ENCODE measurements around the gene MRPL52.

- TF ChIP-seq CEBPB (IDR thresholded peaks at IDR 0.05; ENCODE audit: low read depth), result no peak
- TF ChIP-seq POLR2A (IDR thresholded peaks at IDR 0.05; ENCODE audit: borderline replicate concordance, extremely low read depth, insufficient read depth, insufficient read length), result no peak
- TF ChIP-seq CBX3 (IDR thresholded peaks at IDR 0.05; ENCODE audit: low read depth), result no peak
- TF ChIP-seq REST (IDR thresholded peaks at IDR 0.05; ENCODE audit: low read depth), result no peak
- no peak for TF ChIP-seq ATF3 (IDR thresholded peaks at IDR 0.05)
- TF ChIP-seq, protein P1, sequence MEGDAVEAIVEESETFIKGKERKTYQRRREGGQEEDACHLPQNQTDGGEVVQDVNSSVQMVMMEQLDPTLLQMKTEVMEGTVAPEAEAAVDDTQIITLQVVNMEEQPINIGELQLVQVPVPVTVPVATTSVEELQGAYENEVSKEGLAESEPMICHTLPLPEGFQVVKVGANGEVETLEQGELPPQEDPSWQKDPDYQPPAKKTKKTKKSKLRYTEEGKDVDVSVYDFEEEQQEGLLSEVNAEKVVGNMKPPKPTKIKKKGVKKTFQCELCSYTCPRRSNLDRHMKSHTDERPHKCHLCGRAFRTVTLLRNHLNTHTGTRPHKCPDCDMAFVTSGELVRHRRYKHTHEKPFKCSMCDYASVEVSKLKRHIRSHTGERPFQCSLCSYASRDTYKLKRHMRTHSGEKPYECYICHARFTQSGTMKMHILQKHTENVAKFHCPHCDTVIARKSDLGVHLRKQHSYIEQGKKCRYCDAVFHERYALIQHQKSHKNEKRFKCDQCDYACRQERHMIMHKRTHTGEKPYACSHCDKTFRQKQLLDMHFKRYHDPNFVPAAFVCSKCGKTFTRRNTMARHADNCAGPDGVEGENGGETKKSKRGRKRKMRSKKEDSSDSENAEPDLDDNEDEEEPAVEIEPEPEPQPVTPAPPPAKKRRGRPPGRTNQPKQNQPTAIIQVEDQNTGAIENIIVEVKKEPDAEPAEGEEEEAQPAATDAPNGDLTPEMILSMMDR (IDR thresholded peaks at IDR 0.05 in 2 of 3, conservative IDR thresholded peaks at IDR 0.05 in 1 of 3; ENCODE audit: borderline replicate concordance in 1 of 3, insufficient read depth in 1 of 3, low read depth in 2 of 3, low read length in 2 of 3), result no peak
- TF ChIP-seq JUND (IDR thresholded peaks at IDR 0.05), result no peak
- TF ChIP-seq SP1 (IDR thresholded peaks at IDR 0.05; ENCODE audit: low read depth), result no peak
- TF ChIP-seq ELF1 (IDR thresholded peaks at IDR 0.05; ENCODE audit: borderline replicate concordance, low read depth), result no peak
- no peak for TF ChIP-seq SIN3A (IDR thresholded peaks at IDR 0.05; ENCODE audit: low read depth)
Measured at GRCh38 chr14:22854963-22855724, 25.5 kb downstream of the MRPL52 start.
